HepG2 (cell line): ENCODE results near the gene MAP3K19. TPM values are rescaled to one million over a fixed set of nuclear protein-coding genes. Genes with fewer than 3 reads are reported as not detected.

ENCODE experiments used
- ATAC-seq: fragments of 200-7000 bp; cut with Tn5 transposase; 3 replicates; pipeline ENCODE4 v1.9.1; 2020; ENCODE audit warnings: mild to moderate bottlenecking, moderate library complexity
- BruUV-seq: library from RNA; stranded (reverse); fragments of 400-500 nt; replicated peaks from 2 replicates; lab custom pipeline; 2021; lab: Mats Ljungman, UMichigan
- CTCF ChIA-PET: fragments of 300-600 bp; formaldehyde crosslinking; extraction: SDS; loops from one replicate; lab custom pipeline; 2021; ENCODE audit warnings: low total read pairs, inconsistent platforms, low intra/inter-chr PET ratio; lab: Yijun Ruan, JAX
- POLR2A ChIA-PET: fragments of 350-600 bp; sonication (Branson Sonifier 250); formaldehyde crosslinking; loops from one replicate; lab custom pipeline; 2020; ENCODE audit warnings: antibody characterized with exemption, inconsistent platforms; lab: Yijun Ruan, JAX
- DNase-seq: peaks from one replicate; pipeline ENCODE4 v3.0.0-alpha.2; 2015; ENCODE audit warnings: low spot score
- FAIRE-seq: peaks from 3 replicates; lab custom pipeline; 2011; peaks lifted over from hg19 to GRCh38; lab: Jason Lieb, UNC
- H2AFZ ChIP-seq: one replicate; pipeline ENCODE4 v1.6.1; 2011; ENCODE audit warnings: low read length, inconsistent platforms
- H3K27ac ChIP-seq: fragments of 300-600 bp; 3 replicates; pipeline ENCODE4 v1.8.0; 2011; ENCODE audit warnings: mixed run types, mild to moderate bottlenecking, mixed read lengths, low read length, inconsistent platforms; ENCODE audit not compliant: insufficient read depth; ENCODE audit errors: extremely low read length
- H3K27me3 ChIP-seq, 2 experiments: fragments of 200-600 bp in 1 of 2; 2 replicates in 1 of 2; 3 replicates in 1 of 2; pipeline versions ENCODE4 v1.6.0 to v1.8.0; 2011; ENCODE audit warnings: low read length in 2 of 2, mild to moderate bottlenecking in 2 of 2, moderate library complexity in 2 of 2, inconsistent platforms in 1 of 2; ENCODE audit not compliant: insufficient read depth in 2 of 2, control insufficient read depth in 1 of 2
- H3K36me3 ChIP-seq, 2 experiments: fragments of 200-600 bp in 1 of 2; replicated peaks in 1 of 2; 2 replicates in 1 of 2; 3 replicates in 1 of 2; pipeline versions ENCODE4 v1.5.1 to v1.8.0; 2011; ENCODE audit warnings: low read length in 2 of 2, inconsistent platforms in 1 of 2; ENCODE audit not compliant: insufficient read depth in 2 of 2, control insufficient read depth in 1 of 2
- H3K4me1 ChIP-seq: 2 replicates; pipeline ENCODE4 v1.5.1; 2012; ENCODE audit warnings: low read length, inconsistent platforms; ENCODE audit not compliant: insufficient read depth
- H3K4me2 ChIP-seq: 2 replicates; pipeline ENCODE4 v1.6.0; 2011; ENCODE audit warnings: low read depth, low read length, inconsistent platforms
- H3K4me3 ChIP-seq, 3 experiments: fragments of 200-600 bp in 1 of 3; sonication (generic), shearing (Covaris generic) in 1 of 3; replicated peaks in 1 of 3; 2 replicates each; pipeline ENCODE4 v1.5.1; 2011 to 2016; ENCODE audit warnings: low read length in 3 of 3, inconsistent platforms in 2 of 3, low read depth in 2 of 3, mild to moderate bottlenecking in 2 of 3, control low read depth in 1 of 3, mixed read lengths in 1 of 3; ENCODE audit not compliant: insufficient read depth in 1 of 3
- H3K79me2 ChIP-seq: one replicate; pipeline ENCODE4 v1.6.1; 2011; ENCODE audit warnings: low read length, inconsistent platforms; ENCODE audit not compliant: insufficient read depth
- H3K9ac ChIP-seq: 2 replicates; pipeline ENCODE4 v1.6.0; 2011; ENCODE audit warnings: mild to moderate bottlenecking, low read depth, low read length, inconsistent platforms; ENCODE audit not compliant: insufficient read depth
- H3K9me3 ChIP-seq: 2 replicates; pipeline ENCODE4 v1.5.1; 2012; ENCODE audit warnings: mild to moderate bottlenecking, low read length
- H4K20me1 ChIP-seq: 2 replicates; pipeline ENCODE4 v1.6.0; 2011; ENCODE audit warnings: inconsistent platforms, mild to moderate bottlenecking, low read length, moderate library complexity; ENCODE audit not compliant: insufficient read depth
- MIXL1 ChIP-seq: IDR thresholded peaks from 2 replicates; pipeline ENCODE4 v1.6.1; 2016
- NFYC ChIP-seq: IDR thresholded peaks from 2 replicates; pipeline ENCODE4 v1.6.1; 2016; ENCODE audit warnings: missing genetic modification reagents, missing compliant biosample characterization
- ZNF264 ChIP-seq: sonication (generic); formaldehyde crosslinking; IDR thresholded peaks from 2 replicates; pipeline ENCODE4 v1.4.0; 2020; ENCODE audit warnings: missing genetic modification reagents
- ZNF670 ChIP-seq: sonication (generic); formaldehyde crosslinking; IDR thresholded peaks from 2 replicates; pipeline ENCODE4 v1.8.0; 2022; ENCODE audit warnings: mild to moderate bottlenecking, missing genetic modification reagents, borderline replicate concordance
- WGBS: methylation state at CpG from one replicate; pipeline ENCODE4 v1.1.6; 2017; ENCODE audit warnings: low lambda C conversion rate; 5-methylcytosine and 5-hydroxymethylcytosine counted together
- in situ Hi-C: cut with HindIII; loops from 2 replicates; pipeline ENCODE4 v1.10.0; 2017; ENCODE audit warnings: low pct_unique_long_range_greater_than_20kb; ENCODE audit not compliant: extremely low pct_ligation_motif_present
- intact Hi-C: fragments of 100-400 bp; cut with micrococcal nuclease; formaldehyde crosslinking; loops from one replicate; pipeline ENCODE4 v1.10.0; 2022; ENCODE audit not compliant: unreplicated experiment
- polyA plus RNA-seq, 8 experiments: library from polyadenylated mRNA; depleted of rRNA in 3 of 8; stranded (reverse) in 7 of 8; unstranded in 1 of 8; fragments of >200 nt; fragmentation: Illumina TruSeq in 4 of 8; extraction: Trizol in 4 of 8; gene quantifications; 2 replicates each; pipeline versions ENCODE4 v1.2.1 to v1.2.3, GENCODE V29; 2011 to 2016; ENCODE audit warnings: low read depth in 4 of 8, missing spikeins in 1 of 8, mixed read lengths in 1 of 8; ENCODE audit not compliant: insufficient read depth in 1 of 8
- total RNA-seq, 5 experiments: library from RNA; depleted of rRNA; stranded (reverse); fragments of >200 nt; fragmentation: Illumina TruSeq; extraction: Trizol; gene quantifications; 2 replicates each; pipeline ENCODE4 v1.2.3, GENCODE V29; 2016; ENCODE audit warnings: low read depth in 1 of 5

The MAP3K19 gene
- total and polyA plus RNA-seq, 2 of the 13 experiments (the other 11 are each of a cell fraction or from before 2014, with no cell fraction given), result not detected

- H3K9me3 ChIP-seq, result no peaks in the 10 kb centered on the region
These were observed 44.4 kb downstream of the MAP3K19 start for GRCh38 chr2:135002836-135003235.

GRCh38 chr2:134999521-134999920, 47.7 kb downstream of the MAP3K19 start:
- WGBS, result 33% methylated on average over 2 of the region's 2 CpGs
- H3K4me2 ChIP-seq, result no peak overlapping the region
- no peaks in the 10 kb centered on the region for H3K36me3 ChIP-seq
- H3K4me3 ChIP-seq, result no peak overlapping the region
- H2AFZ ChIP-seq, result no peak overlapping the region
- FAIRE-seq (no peak), DNase-seq (no peak), ATAC-seq (no peak)
- H3K9ac ChIP-seq, result no peak overlapping the region
- intact Hi-C loops (no loop called here), in situ Hi-C loops (loop anchor here (10.0 kb wide), 1 partner anchor 795 kb away; no protein-coding TSS in a partner anchor)
- no peak overlapping the region for H3K27ac ChIP-seq
- H3K9me3 ChIP-seq, result no peaks in the 10 kb centered on the region
- BruUV-seq, result no TSS peak
- 0 out of 5 replicates have a peak, but pooled peaks cover 0 to 1% of the 10 kb centered on the region in 2 experiments for H3K27me3 ChIP-seq
- peaks cover 3% of the 10 kb centered on the region for H3K4me1 ChIP-seq
- ChIA-PET POLR2A (no interaction called here), CTCF (no interaction called here)
- H4K20me1 ChIP-seq, result no peaks in the 10 kb centered on the region
- TF ChIP-seq ZNF670 (CRISPR knock-in tag) (no peak), NFYC (CRISPR knock-in tag) (no peak)
- TF ChIP-seq, all 625 proteins: peak for 0
- no peaks in the 10 kb centered on the region for H3K79me2 ChIP-seq

More at GRCh38 chr2:135002836-135003235, 44.4 kb downstream of the MAP3K19 start:
- ATAC-seq (no peak), FAIRE-seq (no peak)
- no peaks in the 10 kb centered on the region for H3K79me2 ChIP-seq
- H3K27ac ChIP-seq, result no peak overlapping the region
- WGBS, result 29% methylated on average over 4 of the region's 4 CpGs
- no TSS peak for BruUV-seq
- H3K36me3 ChIP-seq, result no peaks in the 10 kb centered on the region
- H3K4me1 ChIP-seq, result peaks cover 6% of the 10 kb centered on the region
- H3K4me2 ChIP-seq, result no peak overlapping the region
- H2AFZ ChIP-seq, result no peak overlapping the region
- no peak overlapping the region for H3K9ac ChIP-seq
- no peak overlapping the region for H3K4me3 ChIP-seq
- TF ChIP-seq MIXL1 (CRISPR knock-in tag) (no peak), ZNF264 (CRISPR knock-in tag) (peak; percentile 98)
- TF ChIP-seq, all 625 proteins: peak for 1
- in situ Hi-C loops, result loop anchor here (5.0 kb wide), 1 partner anchor 699 kb away; no protein-coding TSS in a partner anchor
- ChIA-PET POLR2A (no interaction called here), CTCF (no interaction called here)
- no peak for DNase-seq
- intact Hi-C loops, result loop anchor here (5.0 to 10.0 kb wide), 2 partner anchors 532 to 599 kb away; partner anchors contain the start of genes R3HDM1 and ZRANB3
- no peaks in the 10 kb centered on the region for H4K20me1 ChIP-seq
- H3K27me3 ChIP-seq, result peaks cover 0 to 10% of the 10 kb centered on the region in 2 experiments; a peak in 2 of 5 replicates
